Globus pallidus (tissue), 1 donor: Measurements from ENCODE around the gene NMNAT3.

Source experiments
- DNase-seq: peaks from one replicate; pipeline ENCODE4 v3.0.0-alpha.2; 2015; ENCODE audit warnings: low spot score

The NMNAT3 gene

DNA sequence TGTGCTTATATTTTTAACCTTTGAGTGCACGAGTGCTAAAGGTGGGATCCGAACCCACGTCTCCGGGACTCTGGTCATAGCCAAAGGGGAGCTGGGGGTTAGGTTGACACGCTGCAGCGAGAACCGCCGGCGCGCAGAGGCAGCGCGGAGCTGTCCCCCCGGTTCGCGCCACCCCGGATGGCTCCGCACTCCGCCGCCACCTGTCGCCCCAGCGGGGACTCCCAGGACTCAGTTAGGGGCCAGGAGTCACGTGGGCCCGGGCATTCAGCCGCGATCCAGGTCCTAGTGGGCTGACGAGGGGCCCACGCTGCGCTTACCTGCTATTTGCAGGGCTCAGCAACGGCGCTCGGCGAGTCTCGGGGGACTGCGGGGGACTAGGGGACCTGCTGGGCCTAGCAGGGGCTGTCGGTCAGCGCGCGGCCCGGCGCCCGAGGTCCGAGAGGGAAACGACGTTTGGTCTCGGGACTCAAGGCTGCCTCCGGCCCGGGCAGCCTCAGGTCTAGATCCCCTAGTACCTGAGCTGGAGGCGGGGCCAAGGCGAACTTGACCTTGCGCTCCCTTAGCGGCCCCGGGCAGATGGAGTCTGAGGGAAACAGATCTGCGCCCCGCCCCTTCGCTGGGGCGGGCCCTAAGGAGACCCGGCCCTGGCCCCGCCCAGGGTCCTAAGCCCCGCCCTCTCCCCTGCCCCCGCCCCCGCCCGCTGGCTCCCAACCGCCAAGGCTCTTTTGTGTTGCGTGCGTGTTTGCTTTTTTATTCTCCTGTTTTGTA is at the start of gene NMNAT3:
Gene NMNAT3, minus strand, starts transcription at position 585 of the 768 bp plus-strand sequence. CDS start 50,248 bp downstream, outside the sequence.
- DNase-seq: peak; percentile 89

DNA sequence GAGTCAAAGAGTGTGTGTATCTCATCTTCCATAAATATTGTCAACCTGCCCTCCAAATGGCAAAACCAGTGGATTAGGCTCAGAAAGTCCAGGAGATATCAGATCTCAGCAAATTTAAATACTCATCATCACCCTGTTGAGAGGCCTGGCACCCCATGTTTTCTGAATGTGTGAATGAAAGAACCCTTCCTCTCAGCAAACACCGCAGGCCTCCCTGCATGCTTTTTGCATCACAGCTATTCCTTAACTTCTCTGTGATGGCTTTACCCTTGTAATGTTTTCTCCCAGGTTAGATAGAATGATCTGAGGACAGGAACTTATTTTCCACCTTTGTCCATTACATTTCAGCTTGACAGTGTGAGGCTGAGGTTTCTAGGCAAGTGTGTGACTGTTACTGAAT is 43.6 kb upstream of the NMNAT3 start:
- no peak for DNase-seq

DNA sequence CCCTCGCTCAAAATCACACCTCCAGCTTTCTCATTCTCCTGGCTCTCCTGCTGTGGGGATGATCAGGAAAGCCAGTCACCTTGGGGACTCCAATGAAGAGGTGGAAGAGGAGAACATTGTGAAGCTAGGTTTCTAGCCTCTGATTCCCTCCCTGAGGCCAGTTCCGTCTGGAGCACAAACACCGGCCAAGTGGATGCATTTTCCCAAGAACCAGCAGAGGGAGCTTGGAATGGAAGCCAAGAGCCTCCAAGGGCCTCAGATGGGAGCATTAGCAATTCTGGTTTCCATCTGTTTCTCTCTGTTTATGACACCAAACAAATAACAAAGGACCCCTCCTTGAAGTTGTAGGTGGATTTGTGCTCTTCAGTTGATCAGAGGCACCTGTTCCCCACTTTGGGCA is 40.6 kb upstream of the NMNAT3 start:
- peak; percentile 19 for DNase-seq

DNA sequence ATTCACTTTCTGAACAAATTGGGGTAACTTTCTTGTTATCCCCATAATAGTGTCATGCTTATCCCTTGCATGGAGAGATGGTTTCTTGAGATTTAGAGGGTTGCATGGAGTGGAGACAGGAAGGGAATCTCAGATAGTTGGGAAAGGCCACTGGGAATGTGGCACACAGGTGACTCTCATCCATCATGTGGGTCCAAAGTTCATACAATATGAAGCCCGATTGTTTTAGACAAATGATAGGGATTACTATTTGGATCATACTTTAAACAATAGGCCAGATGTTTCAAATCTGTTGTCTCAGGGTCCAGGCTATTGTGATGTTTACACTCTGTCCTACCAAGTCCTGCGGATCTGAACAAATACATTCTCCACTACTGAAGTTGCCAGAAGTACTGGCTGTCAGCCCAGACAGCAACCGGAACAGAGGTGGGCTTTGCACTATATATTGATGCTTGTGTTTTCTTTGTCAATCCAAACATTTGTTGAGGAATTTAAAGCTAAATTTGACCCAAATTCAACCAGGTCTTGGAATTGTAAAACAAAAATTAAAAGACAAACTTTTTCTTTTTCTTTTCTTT is 39.2 kb upstream of the NMNAT3 start:
- no peak for DNase-seq

DNA sequence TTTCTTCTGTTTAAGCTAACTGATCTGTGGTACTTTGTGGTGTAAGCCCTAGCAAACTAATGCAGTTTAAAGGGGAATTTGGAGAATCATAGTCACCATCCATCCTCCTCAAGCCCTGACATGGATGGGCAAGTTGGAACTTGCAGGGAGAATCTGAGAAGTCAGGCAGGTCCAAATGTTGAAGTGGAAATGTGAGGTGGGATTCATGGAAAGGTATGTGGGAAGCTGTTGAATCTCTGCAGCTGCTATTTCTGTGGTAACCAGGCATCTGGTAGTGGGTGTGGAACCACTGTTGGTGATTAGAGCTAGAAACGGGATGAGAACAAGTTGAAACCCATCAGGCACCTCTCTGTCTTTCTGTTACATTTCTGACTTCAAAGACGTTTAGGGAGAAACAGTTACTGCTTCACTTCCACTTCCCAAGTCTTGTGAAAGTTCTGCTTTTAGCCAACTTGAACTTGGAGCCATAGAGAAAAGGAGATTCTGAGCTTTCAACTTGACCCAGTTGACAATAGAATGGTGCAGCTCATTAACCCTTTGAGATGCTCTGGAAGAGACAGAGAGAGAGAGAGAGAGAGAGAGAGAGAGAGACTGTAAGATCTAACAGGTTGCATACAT is 38.1 kb upstream of the NMNAT3 start:
- no peak for DNase-seq

DNA sequence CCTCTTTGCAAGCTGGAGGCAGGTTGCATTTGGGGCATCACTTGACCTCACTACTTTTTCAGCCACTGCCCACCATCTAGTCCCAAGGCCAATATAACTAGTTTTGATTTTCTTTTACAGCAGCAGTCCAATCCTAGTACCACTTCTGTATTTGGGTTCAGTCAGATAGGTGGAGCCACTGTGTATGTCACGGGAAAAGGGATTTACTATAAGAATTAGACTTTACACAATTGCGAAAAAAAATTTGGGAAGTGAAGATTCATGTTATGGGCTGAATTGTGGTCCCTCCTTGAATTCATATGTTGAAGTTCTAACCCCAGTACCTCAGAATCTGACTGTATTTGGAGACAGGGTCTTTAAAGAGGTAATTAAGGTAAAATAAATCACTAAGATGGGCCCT is 37.4 kb upstream of the NMNAT3 start:
- DNase-seq: no peak

DNA sequence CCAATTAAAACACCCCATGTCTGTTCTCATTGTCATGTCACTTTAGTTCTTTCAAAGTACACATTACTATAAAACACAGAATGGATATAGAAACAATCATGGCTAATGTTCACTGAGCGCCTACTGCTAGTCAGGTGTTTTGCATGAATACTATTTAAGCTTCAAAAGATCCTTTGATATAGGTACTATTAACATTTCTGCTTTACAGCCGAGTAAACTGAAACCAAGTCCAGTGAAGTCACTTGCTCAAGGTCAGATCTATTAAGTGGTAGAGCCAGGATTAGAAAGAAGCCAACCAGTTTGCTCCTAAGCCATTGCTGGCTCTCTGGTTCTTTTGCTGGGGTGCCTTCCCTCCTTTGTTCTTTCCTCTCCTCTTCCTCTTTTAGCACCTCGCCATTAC is 32.4 kb upstream of the NMNAT3 start:
- DNase-seq: no peak

- no peak for DNase-seq
Observed at GRCh38 chr3:139705631-139706030, 27.9 kb upstream of the NMNAT3 start.

DNA sequence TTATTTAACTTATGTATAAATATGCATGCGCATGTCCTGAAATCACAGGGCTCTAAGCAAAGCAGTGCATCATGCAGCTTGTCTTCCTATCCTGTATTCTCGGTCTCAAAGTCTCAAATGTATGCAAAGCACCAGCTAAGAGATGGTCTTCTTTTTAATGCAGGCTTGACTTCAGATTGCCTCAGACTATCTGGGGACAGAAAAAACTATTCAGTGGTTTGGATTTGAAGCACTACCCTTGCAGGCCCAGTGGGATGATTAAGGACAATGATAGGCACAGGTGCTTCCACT is 18.5 kb upstream of the NMNAT3 start:
- no peak for DNase-seq

DNA sequence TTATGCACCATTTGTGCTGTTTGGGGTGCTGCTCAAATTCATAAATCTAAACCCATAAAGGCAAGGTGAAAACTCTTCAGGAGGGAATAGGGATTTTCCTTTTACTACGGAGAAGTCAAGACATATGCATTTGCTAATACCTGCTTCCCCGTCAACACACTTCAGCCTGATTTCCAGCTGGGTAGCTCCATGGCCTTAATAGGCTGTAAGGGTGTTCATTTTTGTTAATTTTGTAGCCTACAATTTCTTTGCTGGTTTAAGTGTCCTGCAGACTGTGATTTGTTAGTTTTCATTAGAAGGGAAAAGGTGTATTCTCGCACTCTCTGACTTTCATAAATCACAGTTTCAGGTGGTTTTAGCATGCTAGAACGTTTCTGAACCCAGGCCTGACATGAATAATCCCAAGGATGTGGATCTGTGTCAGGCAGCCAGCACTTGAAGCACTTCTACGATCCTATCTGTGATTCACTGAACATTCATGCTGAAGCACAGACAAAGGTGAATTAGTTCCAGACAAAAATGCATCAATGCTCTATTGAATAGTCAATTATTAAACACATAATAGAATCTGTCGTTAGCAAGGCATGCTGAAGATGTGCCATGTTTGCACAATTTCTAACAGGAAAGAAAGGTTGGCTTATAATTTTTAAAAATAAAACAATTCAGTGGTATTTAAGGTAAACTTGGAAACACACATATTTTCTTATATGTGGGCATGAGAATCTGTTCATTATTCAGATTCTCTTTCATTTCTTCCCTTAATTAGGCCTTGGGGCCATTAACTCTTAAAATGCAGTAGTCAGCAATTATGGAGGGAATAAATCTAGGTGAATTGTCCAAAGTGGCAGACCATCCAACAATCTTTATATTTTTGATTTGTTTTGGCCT is 17.9 kb upstream of the NMNAT3 start:
- no peak for DNase-seq

DNA sequence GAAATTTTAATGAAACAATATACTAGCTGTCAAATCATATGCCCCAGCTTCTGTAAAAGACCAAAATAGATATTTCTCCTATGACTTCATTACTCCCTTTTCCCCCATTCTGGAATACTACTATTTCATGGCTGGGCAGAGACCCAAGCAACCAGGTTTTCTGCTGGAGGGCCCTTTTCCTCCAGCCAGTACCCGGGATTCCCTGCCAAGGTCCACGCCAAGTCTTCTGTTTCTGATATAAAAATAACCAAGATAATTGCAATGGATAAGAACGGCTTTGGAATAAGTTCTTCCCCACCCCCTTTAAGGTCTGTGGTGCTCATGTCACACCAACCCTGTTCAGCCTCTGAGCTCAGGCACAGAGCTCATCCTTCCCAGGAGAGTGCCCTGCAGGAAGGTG is 17.2 kb upstream of the NMNAT3 start:
- DNase-seq: no peak

DNA sequence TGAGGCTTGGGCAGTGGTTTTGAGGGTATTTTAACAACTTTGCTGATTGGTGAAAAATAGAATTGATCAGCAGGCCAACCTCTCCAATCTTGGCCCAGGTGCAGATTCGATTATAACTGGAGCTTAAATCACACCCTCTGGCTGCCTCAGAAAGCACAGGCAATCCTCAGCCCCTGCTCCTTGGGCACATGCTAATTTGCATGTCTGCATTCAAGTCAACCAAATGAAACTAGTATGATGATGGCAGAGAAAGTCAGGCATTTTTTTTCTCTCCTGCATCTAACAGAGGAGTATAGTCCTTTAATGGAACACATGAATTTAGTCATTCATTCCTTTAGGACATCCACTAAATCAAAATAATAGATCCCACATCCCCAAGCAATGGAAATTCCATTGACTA is 16.8 kb upstream of the NMNAT3 start:
- DNase-seq: no peak

DNA sequence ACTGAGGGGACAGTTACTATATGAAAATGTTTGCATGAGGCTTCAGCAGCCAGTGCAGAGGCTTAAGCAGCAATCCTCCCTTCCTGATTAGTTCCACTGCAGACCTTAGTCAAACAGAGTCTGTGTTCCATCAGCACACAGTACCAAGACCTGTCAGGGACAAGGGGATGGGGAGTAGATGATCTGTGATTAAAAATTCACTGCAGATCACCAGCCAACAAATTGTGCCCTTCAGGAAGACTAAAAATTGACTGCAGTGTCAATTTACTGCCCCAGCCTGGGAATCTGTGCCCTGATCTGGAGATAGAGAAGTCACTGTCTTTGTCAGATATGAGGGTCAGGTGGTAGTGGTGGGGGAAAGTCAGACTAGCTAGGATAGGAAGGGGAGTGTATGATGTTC is 13.8 kb upstream of the NMNAT3 start:
- DNase-seq: no peak

DNA sequence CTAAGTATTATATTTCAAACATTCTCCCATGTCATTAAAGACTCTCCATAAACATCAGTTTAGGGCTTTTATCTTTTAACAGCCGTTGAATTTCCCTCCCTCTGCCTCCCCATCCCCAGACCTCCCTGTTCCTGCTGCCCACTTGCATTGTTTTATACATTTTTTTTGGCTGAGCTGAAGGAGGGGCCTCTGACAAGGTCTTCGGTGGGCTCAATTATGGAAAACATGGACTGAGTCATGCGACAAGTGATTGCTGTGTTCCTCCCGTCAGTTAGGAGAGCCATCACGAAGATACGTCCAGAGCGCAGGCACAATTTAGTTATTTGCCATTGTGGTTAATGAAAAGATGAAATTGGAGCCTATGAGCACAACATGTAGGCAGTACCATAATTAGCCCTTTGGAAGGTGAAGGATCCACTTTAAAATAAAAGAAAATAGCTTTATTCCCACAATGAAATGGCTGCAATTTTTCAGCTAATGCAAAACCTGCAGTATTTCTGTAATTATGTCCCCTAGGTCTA is 12.0 kb upstream of the NMNAT3 start:
- DNase-seq: no peak

DNA sequence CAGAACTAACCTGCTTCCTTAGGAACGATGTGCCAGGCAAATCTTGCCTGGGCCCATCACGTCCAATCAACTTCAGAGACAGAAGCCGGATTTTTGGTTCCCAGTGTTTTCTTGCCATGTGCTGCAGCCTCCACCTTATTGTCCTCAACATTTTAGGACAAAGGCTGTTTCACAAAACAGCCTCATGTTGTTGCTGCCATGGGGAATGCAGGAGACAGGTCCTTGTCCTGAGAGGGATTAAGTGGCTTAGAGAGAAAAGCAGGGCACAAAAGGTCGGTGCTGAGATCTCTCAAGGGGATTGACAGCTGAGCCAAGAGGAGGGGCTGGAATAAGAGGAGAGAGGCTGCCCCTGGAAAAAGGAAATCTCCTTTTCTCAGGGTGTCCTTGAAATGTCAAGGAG is 11.3 kb upstream of the NMNAT3 start:
- DNase-seq: no peak

DNA sequence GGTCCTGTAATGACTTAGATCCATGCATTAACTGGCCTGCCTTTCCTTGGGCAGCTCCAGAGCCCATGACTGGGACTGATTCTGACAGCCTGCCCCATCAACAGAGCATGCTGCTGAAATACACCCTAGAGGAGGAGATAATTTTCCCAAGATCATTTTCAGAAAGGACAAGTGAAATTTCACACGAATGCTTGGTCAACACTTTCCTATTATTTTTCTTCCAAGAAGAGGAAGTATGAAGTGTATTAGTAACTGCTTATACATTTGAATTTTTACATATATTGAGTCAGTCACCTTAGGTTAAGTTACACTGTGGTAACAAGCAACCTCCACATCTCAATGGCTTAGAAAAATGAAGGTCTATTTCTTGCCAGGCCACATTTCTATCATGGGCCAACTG is 9.7 kb upstream of the NMNAT3 start:
- no peak for DNase-seq

DNA sequence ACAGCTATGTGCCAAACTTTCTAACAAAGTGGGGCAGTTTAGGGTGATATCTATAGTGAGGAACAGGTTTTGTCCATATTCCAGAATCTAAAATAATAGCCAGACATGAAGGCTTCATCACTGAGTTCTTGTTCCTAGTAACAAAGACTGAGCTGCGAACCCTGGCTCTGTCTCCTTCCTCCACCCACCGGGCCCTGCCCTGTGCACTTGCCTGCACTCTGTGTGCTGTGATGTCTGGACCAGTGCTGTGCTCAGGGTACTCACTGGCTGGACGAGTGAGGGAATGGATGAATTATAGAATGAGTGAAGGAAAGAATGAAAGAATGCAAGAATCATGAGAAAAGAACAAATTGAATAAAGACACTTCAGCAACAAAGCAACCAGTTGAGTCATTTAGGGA is 8.9 kb upstream of the NMNAT3 start:
- DNase-seq: no peak

DNA sequence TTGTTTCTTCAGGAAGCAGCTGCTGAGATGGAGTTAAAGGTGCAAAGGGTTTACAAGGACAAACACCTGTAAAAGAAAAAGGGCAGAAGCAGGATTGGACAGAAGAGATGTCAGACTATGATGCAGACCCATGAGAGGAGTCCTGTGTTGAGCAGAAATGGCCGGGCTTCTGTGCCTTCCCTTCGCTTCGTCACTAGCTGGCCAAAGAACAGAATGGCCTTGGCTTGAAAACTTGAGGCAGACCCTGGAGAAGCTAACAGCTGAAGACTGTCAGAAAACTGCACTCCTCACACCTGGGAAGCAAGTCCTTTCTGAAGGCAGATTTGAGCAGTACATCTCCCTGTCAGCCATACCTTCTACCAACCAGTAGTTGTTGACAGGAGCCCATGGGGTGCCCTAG is 8.4 kb upstream of the NMNAT3 start:
- no peak for DNase-seq

DNA sequence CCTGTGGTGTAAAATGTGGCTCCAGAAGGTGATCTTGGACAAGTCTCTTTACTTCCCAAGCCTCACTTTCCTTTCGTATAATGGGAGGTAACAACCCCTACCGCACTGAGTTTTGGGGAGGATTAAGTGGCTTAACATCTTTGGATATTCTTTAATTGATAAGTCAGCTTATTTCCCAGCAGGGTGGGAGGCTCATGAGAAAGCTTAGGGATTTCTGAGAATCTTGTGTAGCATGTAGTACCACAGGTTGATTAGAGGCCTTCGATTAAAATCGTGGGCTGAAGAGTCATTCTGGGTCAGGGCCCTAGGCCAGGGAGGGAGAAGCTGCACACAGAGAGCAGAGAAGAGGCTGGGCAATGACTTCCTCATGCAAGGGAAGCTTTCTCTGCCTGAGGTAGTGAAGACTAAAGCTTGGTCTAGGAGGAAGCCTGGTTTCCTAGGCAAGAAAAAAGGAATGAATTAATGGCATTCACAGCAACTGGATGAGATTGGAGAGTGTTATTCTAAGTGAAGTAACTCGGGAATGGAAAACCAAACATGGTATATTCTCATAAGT is 1.5 kb upstream of the NMNAT3 start:
- no peak for DNase-seq

DNA sequence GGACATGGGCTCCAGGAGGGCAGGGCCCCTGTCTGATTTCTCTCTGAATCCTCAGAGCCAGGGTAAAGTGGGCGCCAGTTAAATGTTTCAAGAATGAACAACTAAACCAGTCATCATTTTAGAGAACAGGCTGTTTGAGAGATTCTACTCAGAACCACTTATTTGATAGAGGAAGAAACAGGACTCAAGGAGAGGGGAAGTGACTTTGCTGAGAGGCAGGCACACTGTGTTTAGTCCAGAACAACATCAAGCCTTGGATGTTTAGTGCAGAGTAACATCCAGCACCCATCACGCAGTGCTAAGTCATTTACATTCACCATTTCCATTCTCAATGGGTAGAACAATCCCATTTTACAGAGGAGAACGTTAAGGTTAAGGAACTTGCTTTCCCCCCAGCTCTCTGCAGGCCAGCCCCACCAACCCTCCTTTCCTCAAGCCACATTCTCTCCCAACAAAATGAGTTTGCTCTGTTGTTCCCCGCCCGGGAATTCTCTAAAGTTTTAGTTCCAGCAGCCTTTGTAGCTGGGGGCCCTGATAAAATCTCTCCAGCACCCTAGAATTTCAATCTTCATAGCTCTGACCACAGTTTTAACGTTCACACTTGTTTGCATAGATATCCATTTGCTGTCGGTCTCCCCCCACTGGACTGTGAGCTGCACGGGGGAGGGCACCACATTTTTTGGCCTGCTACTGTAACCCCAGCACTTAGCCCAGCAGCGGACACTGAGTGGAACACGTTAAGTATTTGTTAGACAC is 962 bp downstream of the NMNAT3 start:
- DNase-seq: no peak

DNA sequence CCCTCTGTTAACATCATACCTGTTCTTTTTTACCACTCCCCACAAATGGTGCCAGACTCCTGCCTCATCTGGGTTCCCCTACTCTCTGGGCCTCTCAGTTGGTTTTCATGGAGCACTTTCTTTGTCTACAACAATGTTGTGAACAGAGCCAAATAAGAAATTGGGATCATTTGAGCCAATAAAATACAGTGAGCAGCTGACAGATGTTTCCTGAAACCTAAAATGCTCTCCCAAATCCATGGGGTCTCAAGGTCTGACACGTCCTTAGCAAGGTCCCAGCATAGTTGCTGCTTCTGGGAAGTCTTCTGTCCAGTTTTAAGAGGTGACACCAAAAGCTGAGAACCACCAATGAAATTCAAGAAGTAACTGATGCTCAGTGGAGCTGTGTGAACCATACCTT is 1.7 kb downstream of the NMNAT3 start:
- no peak for DNase-seq

DNA sequence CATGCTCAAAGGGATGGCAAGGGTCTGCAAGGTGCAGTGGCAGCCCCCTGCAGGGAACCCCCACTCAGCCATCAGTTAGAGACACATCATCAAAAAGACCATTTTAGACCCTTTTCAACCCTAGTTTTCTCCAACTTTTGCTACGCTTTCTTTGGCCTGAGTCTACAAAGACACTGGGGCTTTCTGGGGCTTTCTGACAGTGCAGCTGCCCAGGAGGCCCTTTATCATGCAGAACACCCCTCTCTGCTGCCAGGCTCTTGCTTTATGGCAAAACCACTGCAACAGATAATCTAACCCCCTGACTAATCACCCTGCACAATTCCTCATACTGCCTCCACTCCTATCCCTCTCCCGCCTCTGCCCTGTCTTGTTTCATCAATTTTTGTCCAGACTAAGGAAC is 2.4 kb downstream of the NMNAT3 start:
- no peak for DNase-seq
